GM12878 (cell line): ENCODE measurements around the gene HPS5.

ENCODE experiments used
- CTCF ChIP-seq, 3 experiments: IDR thresholded peaks in 2 of 3; conservative IDR thresholded peaks in 1 of 3; 2 replicates each; pipeline ENCODE4 v1.5.1; 2011; ENCODE audit warnings: low read depth in 3 of 3, low read length in 3 of 3, mild to moderate bottlenecking in 3 of 3, control low read depth in 2 of 3, moderate library complexity in 2 of 3, inconsistent platforms in 1 of 3, mixed read lengths in 1 of 3; ENCODE audit not compliant: control insufficient read depth in 2 of 3, insufficient read depth in 1 of 3; ENCODE audit errors: extremely low read depth in 1 of 3
- FOXM1 ChIP-seq: IDR thresholded peaks from 2 replicates; pipeline ENCODE4 v1.6.1; 2012; ENCODE audit warnings: low read depth, mild to moderate bottlenecking, inconsistent platforms, low read length, moderate library complexity
- HDAC6 ChIP-seq: fragments of 200-600 bp; sonication (generic); IDR thresholded peaks from one replicate; pipeline ENCODE4 v1.8.0; 2017; ENCODE audit warnings: antibody characterized with exemption; ENCODE audit not compliant: unreplicated experiment
- IRF5 ChIP-seq: fragments of 450-650 bp; IDR thresholded peaks from 2 replicates; pipeline ENCODE4 v1.6.1; 2017; ENCODE audit warnings: borderline replicate concordance
- POLR2A ChIP-seq: IDR thresholded peaks from 2 replicates; pipeline ENCODE4 v1.6.1; 2011; ENCODE audit warnings: low read depth, mild to moderate bottlenecking, low read length

GRCh38 chr11:18270102-18270501, 51.8 kb downstream of the HPS5 start:
- TF ChIP-seq CTCF (IDR thresholded peaks at IDR 0.05 in 2 of 3, conservative IDR thresholded peaks at IDR 0.05 in 1 of 3; ENCODE audit: control insufficient read depth in 2 of 3, extremely low read depth in 1 of 3, insufficient read depth in 1 of 3, low read depth in 3 of 3, low read length in 3 of 3) (peak in 1 of 3 experiments; percentile 23; a peak in 1 of 6 replicates), POLR2A (no peak), IRF5 (no peak), HDAC6 (no peak), FOXM1 (no peak)
